Esophagus squamous epithelium (tissue), 5 donors: ENCODE measurements around the gene FARP2. TPM values are rescaled to one million over a fixed set of nuclear protein-coding genes. Genes with fewer than 3 reads are reported as not detected.
"Not testable (repeated sequence)": the region's sequence is repeated elsewhere in the genome, so short reads cannot be mapped to it uniquely, and the experiment has no call there.

Source experiments
- DNase-seq: peaks from one replicate; lab custom pipeline; 2025; lab: John Stamatoyannopoulos, UW
- H3K27ac ChIP-seq, 4 donors: fragments of 200-600 bp; sonication (generic); one replicate each; pipeline ENCODE4 v1.5.1; 2016 to 2019; ENCODE audit warnings: mild to moderate bottlenecking in 1 of 4
- H3K27me3 ChIP-seq, 4 donors: fragments of 200-600 bp; sonication (generic); 1 replicate in 3 of 4; 2 replicates in 1 of 4; pipeline versions ENCODE4 v1.5.1 to v1.6.0; 2017 to 2021; ENCODE audit warnings: antibody characterized with exemption in 1 of 4
- H3K36me3 ChIP-seq, 3 donors: fragments of 200-600 bp; sonication (generic); one replicate each; pipeline ENCODE4 v1.5.1; 2016 to 2019
- H3K4me1 ChIP-seq, 3 donors: fragments of 200-600 bp; sonication (generic); one replicate each; pipeline ENCODE4 v1.5.1; 2017 to 2019
- H3K4me3 ChIP-seq, 4 donors: fragments of 200-600 bp; sonication (generic); 1 replicate in 3 of 4; 2 replicates in 1 of 4; pipeline ENCODE4 v1.5.1; 2016 to 2019; ENCODE audit warnings: mild to moderate bottlenecking in 2 of 4, moderate library complexity in 1 of 4
- H3K9me3 ChIP-seq, 3 donors: fragments of 200-600 bp; sonication (generic); one replicate each; pipeline ENCODE4 v1.5.1; 2016 to 2019
- CTCF ChIP-seq, 6 experiments: fragments of 450-650 bp in 4 of 6; fragments of 200-600 bp in 2 of 6; sonication (generic) in 2 of 6; IDR thresholded peaks; one replicate each; pipeline ENCODE4 v1.5.1; 2016 to 2019; ENCODE audit warnings: antibody characterized with exemption in 6 of 6, mild to moderate bottlenecking in 4 of 6, moderate library complexity in 4 of 6
- POLR2A ChIP-seq, 4 donors: fragments of 450-650 bp; IDR thresholded peaks; one replicate each; pipeline ENCODE4 v1.6.1; 2017; ENCODE audit warnings: antibody characterized with exemption in 4 of 4, mild to moderate bottlenecking in 4 of 4, moderate library complexity in 3 of 4
- WGBS, 2 donors: methylation state at CpG; one replicate each; pipeline ENCODE4 v1.1.5; 2018; 5-methylcytosine and 5-hydroxymethylcytosine counted together
- intact Hi-C: fragments of 100-400 bp; cut with DNase I; formaldehyde crosslinking; loops from one replicate; pipeline ENCODE4 v1.15.0; 2022
- total RNA-seq, 4 donors: library from RNA; depleted of rRNA; stranded (reverse); fragments of >200 nt; gene quantifications; one replicate each; pipeline ENCODE4 v1.1.0, GENCODE V29; 2016
- donor health status: DM: yes; HTN: yes; CAD: no.

The FARP2 gene
- total RNA-seq, 4 donors from 2014 or later = 20.8 to 41.8 (median 37.1) TPM

- Histone ChIP-seq H3K27ac (no peak overlapping the region), H3K4me1 (no peaks in the 10 kb centered on the region), H3K36me3 (peaks cover 0 to 32% (median 0%) of the 10 kb centered on the region in 3 donors), H3K27me3 (no peaks in the 10 kb centered on the region), H3K4me3 (no peak overlapping the region), H3K9me3 (no peaks in the 10 kb centered on the region)
- no peak for DNase-seq
- 81 to 87% methylated on average over 10 of the region's 10 CpGs for WGBS, 2 donors
- no peak for TF ChIP-seq CTCF (IDR thresholded peaks at IDR 0.05)
- no peak for TF ChIP-seq POLR2A (IDR thresholded peaks at IDR 0.05)
- intact Hi-C loops = no loop called here
Measured at GRCh38 chr2:241451840-241452506, 95.9 kb downstream of the FARP2 start.

- H3K4me1 ChIP-seq, H3K9me3 ChIP-seq, H3K27me3 ChIP-seq, H3K27ac ChIP-seq, H3K4me3 ChIP-seq, DNase-seq, intact Hi-C loops: not testable (repeated sequence)
- H3K36me3 ChIP-seq = peaks cover 0 to 17% (median 0%) of the 10 kb centered on the region in 3 donors
- 83 to 86% methylated on average over 8 to 9 of the region's 9 CpGs for WGBS, 2 donors
Measured at GRCh38 chr2:241453919-241454318, 97.8 kb downstream of the FARP2 start.

- 54 to 66% methylated on average over 3 of the region's 3 CpGs for WGBS, 2 donors
- TF ChIP-seq POLR2A (IDR thresholded peaks at IDR 0.05) (no peak), CTCF (IDR thresholded peaks at IDR 0.05) (no peak)
- H3K36me3 ChIP-seq = peaks cover 0 to 10% (median 0%) of the 10 kb centered on the region in 3 donors
- no peak overlapping the region for H3K4me3 ChIP-seq
- intact Hi-C loops = no loop called here
- no peaks in the 10 kb centered on the region for H3K9me3 ChIP-seq
- no peaks in the 10 kb centered on the region for H3K27me3 ChIP-seq
- no peak for DNase-seq
- peak overlapping the region in 1 of 4 donors; percentile 7 for H3K27ac ChIP-seq
- H3K4me1 ChIP-seq = no peaks in the 10 kb centered on the region
Measured at GRCh38 chr2:241454837-241455485, 98.9 kb downstream of the FARP2 start.

- no peaks in the 10 kb centered on the region for H3K9me3 ChIP-seq
- H3K27ac ChIP-seq = no peak overlapping the region
- H3K4me3 ChIP-seq = no peak overlapping the region
- no peak for TF ChIP-seq CTCF (IDR thresholded peaks at IDR 0.05)
- H3K27me3 ChIP-seq = no peaks in the 10 kb centered on the region
- WGBS, 2 donors = 86 to 92% methylated on average over 3 to 7 of the region's 11 CpGs
- no peaks in the 10 kb centered on the region for H3K4me1 ChIP-seq
- intact Hi-C loops = no loop called here
- no peak for DNase-seq
- H3K36me3 ChIP-seq = no peaks in the 10 kb centered on the region
Measured at GRCh38 chr2:241456546-241456945, 100.5 kb downstream of the FARP2 start.

GRCh38 chr2:241458687-241459086, 102.6 kb downstream of the FARP2 start:
- Histone ChIP-seq H3K27ac (no peak overlapping the region), H3K27me3 (no peaks in the 10 kb centered on the region), H3K9me3 (no peaks in the 10 kb centered on the region), H3K4me3 (no peak overlapping the region), H3K36me3 (peaks cover 0 to 15% (median 0%) of the 10 kb centered on the region in 3 donors), H3K4me1 (no peaks in the 10 kb centered on the region)
- DNase-seq = no peak
- intact Hi-C loops = no loop called here
- 69 to 75% methylated on average over 2 to 3 of the region's 5 CpGs for WGBS, 2 donors
- no peak for TF ChIP-seq POLR2A (IDR thresholded peaks at IDR 0.05)
- no peak for TF ChIP-seq CTCF (IDR thresholded peaks at IDR 0.05)
